RWPE2 (cell line): ENCODE results near the gene GABRB1.

Experiments used
- ATAC-seq: fragments of 200-7000 bp; cut with Tn5 transposase; 3 replicates; pipeline ENCODE4 v1.9.1; 2021; ENCODE audit warnings: low read depth
- DNase-seq: peaks from one replicate; pipeline ENCODE4 v3.0.0-alpha.2; 2020; ENCODE audit warnings: low spot score
- H3K27ac ChIP-seq: fragments of 450-650 bp; 2 replicates; pipeline ENCODE4 v1.5.1; 2017; ENCODE audit warnings: mild to moderate bottlenecking; ENCODE audit not compliant: poor library complexity, severe bottlenecking
- H3K27me3 ChIP-seq: fragments of 250-450 bp; sonication (Bioruptor Pico); 2 replicates; pipeline ENCODE4 v1.5.1; 2021; ENCODE audit warnings: mild to moderate bottlenecking, moderate library complexity; ENCODE audit not compliant: insufficient read depth, poor library complexity, severe bottlenecking
- H3K36me3 ChIP-seq: fragments of 250-450 bp; sonication (Bioruptor Pico); 2 replicates; pipeline ENCODE4 v1.5.1; 2020; ENCODE audit warnings: low read depth, mild to moderate bottlenecking, moderate library complexity
- H3K4me1 ChIP-seq: fragments of 250-450 bp; sonication (Bioruptor Pico); 2 replicates; pipeline ENCODE4 v1.5.1; 2021; ENCODE audit warnings: mild to moderate bottlenecking, moderate library complexity; ENCODE audit not compliant: insufficient read depth, poor library complexity, severe bottlenecking
- H3K4me3 ChIP-seq: fragments of 250-450 bp; sonication (Bioruptor Pico); 2 replicates; pipeline ENCODE4 v1.5.1; 2021; ENCODE audit warnings: mild to moderate bottlenecking, moderate library complexity; ENCODE audit not compliant: severe bottlenecking
- H3K9me3 ChIP-seq: fragments of 250-450 bp; sonication (Bioruptor Pico); 2 replicates; pipeline ENCODE4 v1.5.1; 2021; ENCODE audit warnings: mild to moderate bottlenecking, moderate library complexity; ENCODE audit not compliant: severe bottlenecking
- CTCF ChIP-seq: fragments of 450-650 bp; IDR thresholded peaks from one replicate; pipeline ENCODE4 v1.5.1; 2017; ENCODE audit warnings: mild to moderate bottlenecking, moderate library complexity; ENCODE audit not compliant: poor library complexity, severe bottlenecking

Gene GABRB1

DNA sequence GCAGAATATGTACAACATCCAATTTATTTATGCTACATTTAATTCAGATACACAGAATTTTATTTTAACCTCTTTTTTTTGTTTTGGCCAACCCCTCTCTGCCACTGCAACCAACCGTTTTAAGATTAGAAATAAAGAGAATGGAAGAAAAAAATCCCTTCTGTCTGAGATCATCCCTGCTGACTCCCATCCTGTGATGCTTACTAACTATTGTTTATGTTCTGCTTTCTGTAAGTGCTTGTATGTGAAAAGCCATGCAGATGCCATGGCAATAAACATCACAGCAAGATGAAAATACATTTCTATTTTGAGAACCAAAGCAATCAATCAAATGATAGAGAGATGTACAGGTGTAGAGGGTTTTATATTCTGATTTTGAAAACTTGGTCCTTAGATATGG lies 70.1 kb downstream of the GABRB1 start:
- no peaks in the 10 kb centered on the region for H3K4me1 ChIP-seq
- no peaks in the 10 kb centered on the region for H3K36me3 ChIP-seq
- no peak overlapping the region for H3K27ac ChIP-seq
- H3K4me3 ChIP-seq: no peak overlapping the region
- no peak for ATAC-seq
- no peak for TF ChIP-seq CTCF
- H3K27me3 ChIP-seq: peaks cover 19% of the 10 kb centered on the region
- H3K9me3 ChIP-seq: no peaks in the 10 kb centered on the region
- no peak for DNase-seq

DNA sequence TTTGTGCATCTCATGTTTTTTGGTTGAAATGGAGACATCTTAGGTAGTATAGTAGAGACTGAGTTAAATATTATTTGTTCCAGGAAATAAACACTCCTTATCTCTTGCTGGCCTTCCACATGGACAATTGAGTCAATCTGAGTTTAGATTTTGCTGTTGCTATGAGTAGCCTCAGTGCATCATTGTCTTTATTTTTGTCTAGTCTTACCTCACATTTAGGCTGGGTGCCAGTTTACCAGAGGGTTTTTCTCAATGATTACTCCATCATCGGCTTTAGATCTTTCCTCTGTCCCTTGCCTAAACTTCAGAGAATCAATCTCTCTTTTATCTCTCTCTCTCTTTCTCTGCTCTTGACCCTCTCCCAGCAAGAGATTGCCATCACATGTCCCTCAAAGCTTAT lies 73.6 kb downstream of the GABRB1 start:
- Histone ChIP-seq H3K27ac (no peak overlapping the region), H3K9me3 (no peaks in the 10 kb centered on the region), H3K36me3 (no peaks in the 10 kb centered on the region), H3K4me3 (no peak overlapping the region), H3K4me1 (no peaks in the 10 kb centered on the region), H3K27me3 (peaks cover 34% of the 10 kb centered on the region)
- ATAC-seq: no peak
- DNase-seq: no peak
- TF ChIP-seq CTCF: no peak

GRCh38 chr4:47106561-47106960 lies 75.2 kb downstream of the GABRB1 start:
- ATAC-seq (no peak), DNase-seq (no peak)
- no peak overlapping the region for H3K27ac ChIP-seq
- H3K9me3 ChIP-seq: no peaks in the 10 kb centered on the region
- no peak overlapping the region for H3K4me3 ChIP-seq
- no peak for TF ChIP-seq CTCF
- peaks cover 37% of the 10 kb centered on the region for H3K27me3 ChIP-seq
- H3K36me3 ChIP-seq: no peaks in the 10 kb centered on the region
- H3K4me1 ChIP-seq: no peaks in the 10 kb centered on the region

DNA sequence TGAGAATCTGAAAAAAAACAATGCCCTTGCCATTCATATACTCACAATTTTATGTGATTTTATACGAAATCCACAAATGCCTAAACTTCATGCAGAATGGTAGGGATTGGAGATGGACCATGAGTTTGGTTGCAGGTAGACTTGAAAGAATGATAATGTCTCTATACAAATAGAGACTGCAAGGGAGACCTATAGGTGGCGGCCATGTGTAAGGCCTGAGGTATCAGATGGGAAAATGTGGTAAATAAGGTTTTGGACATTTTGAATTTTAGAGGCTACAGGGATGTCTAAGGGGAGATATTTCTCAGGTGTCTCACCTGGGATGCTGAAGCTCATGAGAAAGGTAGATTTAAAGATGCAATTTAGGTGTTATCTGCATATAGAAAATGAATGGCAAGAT lies 78.0 kb downstream of the GABRB1 start:
- DNase-seq (no peak), ATAC-seq (no peak)
- Histone ChIP-seq H3K36me3 (no peaks in the 10 kb centered on the region), H3K9me3 (no peaks in the 10 kb centered on the region), H3K4me3 (no peak overlapping the region), H3K27me3 (peaks cover 32% of the 10 kb centered on the region), H3K27ac (no peak overlapping the region), H3K4me1 (no peaks in the 10 kb centered on the region)
- no peak for TF ChIP-seq CTCF

DNA sequence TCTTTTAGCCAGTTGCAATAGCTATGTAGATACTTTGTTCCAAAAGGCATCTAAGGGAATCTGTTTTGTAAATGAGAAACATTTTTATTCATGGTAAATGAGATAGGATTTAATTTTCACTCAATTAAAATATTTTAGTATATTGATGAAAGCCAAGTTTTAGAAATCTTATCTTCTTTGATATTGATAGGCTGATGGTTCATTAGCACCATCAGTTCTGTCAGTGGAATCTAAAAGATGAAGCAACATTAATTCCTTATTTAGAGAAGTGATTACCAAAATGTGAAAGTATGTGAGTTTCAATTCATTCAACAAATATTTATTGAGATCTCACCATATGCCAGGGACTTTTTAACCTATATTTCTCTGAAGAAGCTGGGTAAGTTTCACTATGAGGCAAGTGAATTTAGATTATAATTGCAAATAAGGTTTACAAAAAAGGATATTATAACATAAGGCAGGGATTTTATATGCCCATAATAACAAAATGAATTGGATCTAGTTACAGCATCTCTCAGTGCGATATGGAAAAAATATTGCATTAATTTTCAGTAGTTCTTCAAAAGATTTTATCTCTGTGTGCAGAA lies 79.3 kb downstream of the GABRB1 start:
- Histone ChIP-seq H3K36me3 (no peaks in the 10 kb centered on the region), H3K27me3 (peaks cover 23% of the 10 kb centered on the region), H3K9me3 (no peaks in the 10 kb centered on the region), H3K4me1 (no peaks in the 10 kb centered on the region), H3K27ac (no peak overlapping the region), H3K4me3 (no peak overlapping the region)
- no peak for TF ChIP-seq CTCF
- ATAC-seq (no peak), DNase-seq (no peak)
